Stimulated activated CD8-positive, alpha-beta memory T cell treated with anti-CD3 and anti-CD28 coated beads, Interleukin-7, amount 100 ng/mL, for 4 hours (primary cell): Measurements from ENCODE around the gene FOXC1.

Experiments
- DNase-seq, 2 donors: peaks; one replicate each; pipeline ENCODE4 v3.0.0-alpha.2; 2020; ENCODE audit warnings: low read depth in 2 of 2

FOXC1 gene

GRCh38 chr6:1643830-1644445 is 34.2 kb downstream of the FOXC1 start:
- DNase-seq = no peak

GRCh38 chr6:1644516-1645060 is 34.9 kb downstream of the FOXC1 start:
- DNase-seq = no peak

GRCh38 chr6:1645466-1646185 is 35.9 kb downstream of the FOXC1 start:
- no peak for DNase-seq

- no peak for DNase-seq
Measured at GRCh38 chr6:1651362-1651761, 41.6 kb downstream of the FOXC1 start.

GRCh38 chr6:1652842-1653241 is 43.1 kb downstream of the FOXC1 start:
- DNase-seq = no peak

GRCh38 chr6:1654054-1654453 is 44.3 kb downstream of the FOXC1 start:
- no peak for DNase-seq

- DNase-seq = no peak
Measured at GRCh38 chr6:1657116-1657770, 47.5 kb downstream of the FOXC1 start.

GRCh38 chr6:1657771-1658165 is 48.1 kb downstream of the FOXC1 start:
- no peak for DNase-seq

- no peak for DNase-seq
Measured at GRCh38 chr6:1658212-1659005, 48.7 kb downstream of the FOXC1 start.

GRCh38 chr6:1659816-1660215 is 50.1 kb downstream of the FOXC1 start:
- no peak for DNase-seq

GRCh38 chr6:1662534-1662933 is 52.8 kb downstream of the FOXC1 start:
- no peak for DNase-seq
